Neural cell (in vitro differentiated cells): ENCODE measurements around the gene SRSF10. TPM values are rescaled to one million over a fixed set of nuclear protein-coding genes. Genes with fewer than 3 reads are reported as not detected.

Experiments used
- H2AFZ ChIP-seq: fragments of 200-600, 300-800 bp; sonication (generic), shearing (Covaris generic); 2 replicates; pipeline ENCODE4 v1.6.0; 2014; ENCODE audit warnings: low read depth, mild to moderate bottlenecking, antibody characterized with exemption, low read length, moderate library complexity
- H3F3A ChIP-seq: fragments of 200-600 bp; shearing (Covaris generic); 2 replicates; pipeline ENCODE4 v1.6.1; 2016; ENCODE audit warnings: mild to moderate bottlenecking, moderate library complexity, mixed read lengths, antibody characterized with exemption, low read length; ENCODE audit not compliant: insufficient read depth, poor library complexity, severe bottlenecking
- H3K27ac ChIP-seq: fragments of 200-600, 300-800 bp; sonication (generic), shearing (Covaris generic); 2 replicates; pipeline ENCODE4 v1.5.1; 2014; ENCODE audit warnings: mild to moderate bottlenecking, low read length, moderate library complexity
- H3K27me3 ChIP-seq: fragments of 300-800, 200-600 bp; sonication (generic), shearing (Covaris generic); 2 replicates; pipeline ENCODE4 v1.6.0; 2014; ENCODE audit warnings: mild to moderate bottlenecking, low read depth, low read length, moderate library complexity; ENCODE audit not compliant: insufficient read depth
- H3K36me3 ChIP-seq: fragments of 300-800, 200-600 bp; sonication (generic), shearing (Covaris generic); 2 replicates; pipeline ENCODE4 v1.5.1; 2014; ENCODE audit warnings: mild to moderate bottlenecking, antibody characterized with exemption, low read length, moderate library complexity; ENCODE audit not compliant: insufficient read depth
- H3K4me2 ChIP-seq: fragments of 300-800, 200-600 bp; sonication (generic), shearing (Covaris generic); 2 replicates; pipeline ENCODE4 v1.6.0; 2014; ENCODE audit warnings: mild to moderate bottlenecking, low read length
- H3K4me3 ChIP-seq: fragments of 300-800, 200-600 bp; sonication (generic), shearing (Covaris generic); 2 replicates; pipeline ENCODE4 v1.5.1; 2014; ENCODE audit warnings: mild to moderate bottlenecking, low read length, moderate library complexity
- H3K79me2 ChIP-seq: fragments of 200-600 bp; shearing (Covaris generic); replicated peaks from 2 replicates; pipeline ENCODE4 v1.6.0; 2014; ENCODE audit warnings: mild to moderate bottlenecking, low read length, moderate library complexity; ENCODE audit not compliant: insufficient read depth
- H3K9ac ChIP-seq: fragments of 300-800, 200-600 bp; sonication (generic), shearing (Covaris generic); 2 replicates; pipeline ENCODE4 v1.6.1; 2016; ENCODE audit warnings: mild to moderate bottlenecking, low read length, mixed read lengths
- H3K9me2 ChIP-seq: fragments of 200-600 bp; shearing (Covaris generic); 2 replicates; pipeline ENCODE4 v1.6.1; 2016; ENCODE audit warnings: mild to moderate bottlenecking, low read length, mixed read lengths; ENCODE audit not compliant: insufficient read depth
- H3K9me3 ChIP-seq: fragments of 200-600, 300-800 bp; sonication (generic), shearing (Covaris generic); 2 replicates; pipeline ENCODE4 v1.6.1; 2016; ENCODE audit warnings: mild to moderate bottlenecking, mixed run types, low read length, moderate library complexity, mixed read lengths
- H4K20me1 ChIP-seq: fragments of 200-600 bp; shearing (Covaris generic); 2 replicates; pipeline ENCODE4 v1.6.1; 2016; ENCODE audit warnings: mild to moderate bottlenecking, mixed run types; ENCODE audit not compliant: insufficient read depth
- EP300 ChIP-seq: fragments of 450-650 bp; conservative IDR thresholded peaks from 2 replicates; pipeline ENCODE4 v1.6.1; 2014; ENCODE audit warnings: antibody characterized with exemption, mild to moderate bottlenecking, moderate library complexity; ENCODE audit not compliant: poor library complexity, severe bottlenecking
- EZH2 ChIP-seq: fragments of 200-600, 300-800 bp; shearing (Covaris generic), sonication (generic); IDR thresholded peaks from 2 replicates; pipeline ENCODE4 v1.6.1; 2014; ENCODE audit warnings: antibody characterized with exemption, low read length, borderline replicate concordance, mild to moderate bottlenecking; ENCODE audit not compliant: insufficient read depth, poor library complexity, severe bottlenecking
- MXI1 ChIP-seq: fragments of 450-650 bp; conservative IDR thresholded peaks from 2 replicates; pipeline ENCODE4 v1.6.1; 2014; ENCODE audit warnings: antibody characterized with exemption, mild to moderate bottlenecking; ENCODE audit not compliant: poor library complexity, severe bottlenecking
- POLR2AphosphoS5 ChIP-seq: IDR thresholded peaks from 2 replicates; pipeline ENCODE4 v1.6.1; 2012
- RAD21 ChIP-seq: fragments of 450-650 bp; conservative IDR thresholded peaks from 2 replicates; pipeline ENCODE4 v1.6.1; 2014; ENCODE audit warnings: antibody characterized with exemption, mild to moderate bottlenecking, moderate library complexity
- SMC3 ChIP-seq: fragments of 450-650 bp; conservative IDR thresholded peaks from 2 replicates; pipeline ENCODE4 v1.6.1; 2014; ENCODE audit warnings: antibody characterized with exemption, mild to moderate bottlenecking, moderate library complexity; ENCODE audit not compliant: poor library complexity
- TAF1 ChIP-seq: IDR thresholded peaks from 2 replicates; pipeline ENCODE4 v1.6.1; 2012; ENCODE audit warnings: low read depth
- polyA plus RNA-seq: library from polyadenylated mRNA; depleted of rRNA; stranded (reverse); fragments of >200 nt; gene quantifications from 2 replicates; pipeline ENCODE4 v1.2.3, GENCODE V29; 2014
- TF ChIP-seq, protein P1 (sequence below): IDR thresholded peaks from 2 replicates; pipeline ENCODE4 v1.6.1; 2012; ENCODE audit warnings: borderline replicate concordance
- TF ChIP-seq, protein P2 (sequence below): fragments of 450-650 bp; IDR thresholded peaks from 2 replicates; pipeline ENCODE4 v1.5.1; 2014; ENCODE audit warnings: antibody characterized with exemption, mild to moderate bottlenecking, moderate library complexity; ENCODE audit not compliant: poor library complexity, severe bottlenecking

The SRSF10 gene
- polyA plus RNA-seq, 1 donor from 2014 or later: 201 TPM

DNA sequence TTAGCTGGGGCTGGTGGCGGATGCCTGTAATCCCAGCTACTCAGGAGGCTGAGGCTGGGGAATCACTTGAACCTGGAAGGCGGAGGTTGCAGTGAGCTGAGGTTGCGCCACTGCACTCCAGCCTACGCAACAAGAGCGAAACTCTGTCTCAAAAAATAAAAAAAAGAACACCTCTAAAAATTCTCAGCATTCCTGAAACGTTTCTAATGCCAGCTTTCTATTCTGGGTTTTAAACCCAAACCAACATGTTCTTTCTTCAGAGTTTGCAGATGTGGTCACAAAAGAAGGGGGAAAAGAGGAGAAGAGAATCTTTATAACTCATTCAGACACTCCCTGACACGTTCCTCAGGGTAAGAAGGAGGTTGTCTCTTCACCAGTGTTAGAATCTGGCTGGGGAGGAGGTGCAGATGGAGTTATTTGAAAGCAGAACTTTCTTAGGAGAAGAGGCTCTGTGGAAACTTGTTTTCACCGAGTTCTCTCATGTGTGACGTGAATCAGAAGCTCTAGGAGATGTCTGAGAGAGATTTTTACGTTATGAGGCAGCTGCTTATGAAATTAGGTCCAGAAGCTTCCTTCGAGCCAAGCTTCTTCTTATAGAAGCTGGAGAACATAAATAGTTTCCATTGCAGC lies 49.2 kb downstream of the SRSF10 start:
- Histone ChIP-seq H3K9me2 (no peaks in the 10 kb centered on the region), H3K27me3 (no peaks in the 10 kb centered on the region), H3K4me2 (no peak overlapping the region), H3F3A (no peaks in the 10 kb centered on the region), H3K79me2 (no peaks in the 10 kb centered on the region), H3K36me3 (no peaks in the 10 kb centered on the region), H3K4me3 (no peak overlapping the region), H3K9ac (no peak overlapping the region), H4K20me1 (no peaks in the 10 kb centered on the region), H2AFZ (no peak overlapping the region), H3K9me3 (no peaks in the 10 kb centered on the region), H3K27ac (no peak overlapping the region)
- TF ChIP-seq EZH2 (no peak), EP300 (no peak), TAF1 (no peak), SMC3 (no peak), POLR2AphosphoS5 (no peak), RAD21 (no peak), MXI1 (no peak)
- TF ChIP-seq, protein P1, sequence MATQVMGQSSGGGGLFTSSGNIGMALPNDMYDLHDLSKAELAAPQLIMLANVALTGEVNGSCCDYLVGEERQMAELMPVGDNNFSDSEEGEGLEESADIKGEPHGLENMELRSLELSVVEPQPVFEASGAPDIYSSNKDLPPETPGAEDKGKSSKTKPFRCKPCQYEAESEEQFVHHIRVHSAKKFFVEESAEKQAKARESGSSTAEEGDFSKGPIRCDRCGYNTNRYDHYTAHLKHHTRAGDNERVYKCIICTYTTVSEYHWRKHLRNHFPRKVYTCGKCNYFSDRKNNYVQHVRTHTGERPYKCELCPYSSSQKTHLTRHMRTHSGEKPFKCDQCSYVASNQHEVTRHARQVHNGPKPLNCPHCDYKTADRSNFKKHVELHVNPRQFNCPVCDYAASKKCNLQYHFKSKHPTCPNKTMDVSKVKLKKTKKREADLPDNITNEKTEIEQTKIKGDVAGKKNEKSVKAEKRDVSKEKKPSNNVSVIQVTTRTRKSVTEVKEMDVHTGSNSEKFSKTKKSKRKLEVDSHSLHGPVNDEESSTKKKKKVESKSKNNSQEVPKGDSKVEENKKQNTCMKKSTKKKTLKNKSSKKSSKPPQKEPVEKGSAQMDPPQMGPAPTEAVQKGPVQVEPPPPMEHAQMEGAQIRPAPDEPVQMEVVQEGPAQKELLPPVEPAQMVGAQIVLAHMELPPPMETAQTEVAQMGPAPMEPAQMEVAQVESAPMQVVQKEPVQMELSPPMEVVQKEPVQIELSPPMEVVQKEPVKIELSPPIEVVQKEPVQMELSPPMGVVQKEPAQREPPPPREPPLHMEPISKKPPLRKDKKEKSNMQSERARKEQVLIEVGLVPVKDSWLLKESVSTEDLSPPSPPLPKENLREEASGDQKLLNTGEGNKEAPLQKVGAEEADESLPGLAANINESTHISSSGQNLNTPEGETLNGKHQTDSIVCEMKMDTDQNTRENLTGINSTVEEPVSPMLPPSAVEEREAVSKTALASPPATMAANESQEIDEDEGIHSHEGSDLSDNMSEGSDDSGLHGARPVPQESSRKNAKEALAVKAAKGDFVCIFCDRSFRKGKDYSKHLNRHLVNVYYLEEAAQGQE: no peak
- TF ChIP-seq, protein P2, sequence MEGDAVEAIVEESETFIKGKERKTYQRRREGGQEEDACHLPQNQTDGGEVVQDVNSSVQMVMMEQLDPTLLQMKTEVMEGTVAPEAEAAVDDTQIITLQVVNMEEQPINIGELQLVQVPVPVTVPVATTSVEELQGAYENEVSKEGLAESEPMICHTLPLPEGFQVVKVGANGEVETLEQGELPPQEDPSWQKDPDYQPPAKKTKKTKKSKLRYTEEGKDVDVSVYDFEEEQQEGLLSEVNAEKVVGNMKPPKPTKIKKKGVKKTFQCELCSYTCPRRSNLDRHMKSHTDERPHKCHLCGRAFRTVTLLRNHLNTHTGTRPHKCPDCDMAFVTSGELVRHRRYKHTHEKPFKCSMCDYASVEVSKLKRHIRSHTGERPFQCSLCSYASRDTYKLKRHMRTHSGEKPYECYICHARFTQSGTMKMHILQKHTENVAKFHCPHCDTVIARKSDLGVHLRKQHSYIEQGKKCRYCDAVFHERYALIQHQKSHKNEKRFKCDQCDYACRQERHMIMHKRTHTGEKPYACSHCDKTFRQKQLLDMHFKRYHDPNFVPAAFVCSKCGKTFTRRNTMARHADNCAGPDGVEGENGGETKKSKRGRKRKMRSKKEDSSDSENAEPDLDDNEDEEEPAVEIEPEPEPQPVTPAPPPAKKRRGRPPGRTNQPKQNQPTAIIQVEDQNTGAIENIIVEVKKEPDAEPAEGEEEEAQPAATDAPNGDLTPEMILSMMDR: no peak

DNA sequence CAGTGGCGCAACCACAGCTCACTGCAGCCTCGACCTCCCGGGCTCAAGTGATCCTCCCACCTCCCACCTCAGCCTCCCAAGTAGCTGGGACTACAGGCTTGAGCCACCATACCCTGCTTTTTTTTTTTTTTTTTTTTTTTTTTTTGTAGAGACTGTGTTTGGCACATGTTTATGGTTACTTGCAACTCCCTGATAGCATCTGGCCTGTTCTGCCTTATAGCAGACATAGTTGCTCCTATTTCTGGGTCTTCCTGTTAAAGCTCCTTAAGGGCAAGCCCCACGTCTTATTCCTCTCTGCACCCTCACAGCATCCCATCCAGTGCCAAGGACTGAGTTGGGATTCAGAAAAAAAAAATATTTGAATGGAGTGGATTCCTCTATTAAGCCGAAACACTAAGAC lies 49.9 kb downstream of the SRSF10 start:
- H3K9ac ChIP-seq: no peak overlapping the region
- no peaks in the 10 kb centered on the region for H3K79me2 ChIP-seq
- no peaks in the 10 kb centered on the region for H4K20me1 ChIP-seq
- no peak overlapping the region for H3K4me2 ChIP-seq
- H3K4me3 ChIP-seq: no peak overlapping the region
- no peak overlapping the region for H3K27ac ChIP-seq
- no peaks in the 10 kb centered on the region for H3F3A ChIP-seq
- no peaks in the 10 kb centered on the region for H3K9me2 ChIP-seq
- no peaks in the 10 kb centered on the region for H3K27me3 ChIP-seq
- no peaks in the 10 kb centered on the region for H3K9me3 ChIP-seq
- TF ChIP-seq EP300: no peak
- no peak for TF ChIP-seq TAF1
- no peak for TF ChIP-seq MXI1
- TF ChIP-seq, protein P2: no peak
- no peak for TF ChIP-seq EZH2
- no peak for TF ChIP-seq POLR2AphosphoS5
- no peak for TF ChIP-seq RAD21
- TF ChIP-seq, protein P1: no peak
- TF ChIP-seq SMC3: no peak
- no peaks in the 10 kb centered on the region for H3K36me3 ChIP-seq
- no peak overlapping the region for H2AFZ ChIP-seq
